GM23338 (cell line): ENCODE results near the gene TLNRD1. TPM values are rescaled to one million over a fixed set of nuclear protein-coding genes. Genes with fewer than 3 reads are reported as not detected.

Experiments
- ATAC-seq: fragments of 200-7000 bp; cut with Tn5 transposase; 3 replicates; pipeline ENCODE4 v1.9.1; 2020
- DNase-seq: peaks from one replicate; pipeline ENCODE4 v3.0.0-alpha.2; 2015; ENCODE audit warnings: low spot score
- H2AFZ ChIP-seq: fragments of 200-600 bp; sonication (generic); 2 replicates; pipeline ENCODE4 v1.8.0; 2016; ENCODE audit warnings: antibody characterized with exemption, mild to moderate bottlenecking, moderate library complexity
- H3F3A ChIP-seq: fragments of 200-600 bp; sonication (generic); replicated peaks from 2 replicates; pipeline ENCODE4 v1.8.0; 2017; ENCODE audit warnings: antibody characterized with exemption, mixed run types, low read depth
- H3K27ac ChIP-seq: fragments of 200-600 bp; sonication (generic); 2 replicates; pipeline ENCODE4 v1.6.1; 2016; ENCODE audit warnings: low read depth
- H3K27me3 ChIP-seq: fragments of 200-600 bp; sonication (generic); 2 replicates; pipeline ENCODE4 v1.8.0; 2016; ENCODE audit warnings: mild to moderate bottlenecking, mixed run types, moderate library complexity; ENCODE audit not compliant: insufficient read depth
- H3K36me3 ChIP-seq: fragments of 200-600 bp; sonication (generic); 2 replicates; pipeline ENCODE4 v1.8.0; 2016; ENCODE audit warnings: mild to moderate bottlenecking; ENCODE audit not compliant: insufficient read depth
- H3K4me1 ChIP-seq: fragments of 200-600 bp; sonication (generic); 2 replicates; pipeline ENCODE4 v1.8.0; 2016; ENCODE audit warnings: mild to moderate bottlenecking, moderate library complexity; ENCODE audit not compliant: insufficient read depth
- H3K4me2 ChIP-seq: fragments of 200-600 bp; sonication (generic); 2 replicates; pipeline ENCODE4 v1.7.1; 2017; ENCODE audit warnings: mixed run types
- H3K4me3 ChIP-seq: fragments of 200-600 bp; sonication (generic); 2 replicates; pipeline ENCODE4 v1.6.1; 2016; ENCODE audit warnings: mixed run types
- H3K79me2 ChIP-seq: fragments of 200-600 bp; sonication (generic); replicated peaks from 2 replicates; pipeline ENCODE4 v1.8.0; 2017; ENCODE audit warnings: mild to moderate bottlenecking; ENCODE audit not compliant: insufficient read depth
- H3K9me2 ChIP-seq: fragments of 200-600 bp; sonication (generic); 2 replicates; pipeline ENCODE4 v1.8.0; 2017; ENCODE audit not compliant: insufficient read depth
- H4K20me1 ChIP-seq: fragments of 200-600 bp; sonication (generic); replicated peaks from 2 replicates; pipeline ENCODE4 v1.8.0; 2017; ENCODE audit warnings: mild to moderate bottlenecking; ENCODE audit not compliant: insufficient read depth
- H3K27ac Mint-ChIP-seq: 2 replicates; pipeline ENCODE4 v1.8.0; 2020; ENCODE audit warnings: inconsistent platforms, mild to moderate bottlenecking, moderate library complexity, mixed read lengths
- H3K27me3 Mint-ChIP-seq: 3 replicates; pipeline ENCODE4 v1.8.0; 2022; ENCODE audit warnings: low read depth, mild to moderate bottlenecking, moderate library complexity, mixed read lengths, inconsistent platforms; ENCODE audit not compliant: insufficient read depth, poor library complexity
- H3K36me3 Mint-ChIP-seq: 3 replicates; pipeline ENCODE4 v1.8.0; 2021; ENCODE audit warnings: low read depth, mild to moderate bottlenecking, inconsistent platforms, moderate library complexity, mixed read lengths
- H3K4me1 Mint-ChIP-seq: 3 replicates; pipeline ENCODE4 v1.8.0; 2020; ENCODE audit warnings: mild to moderate bottlenecking, inconsistent platforms, mixed read lengths
- H3K4me3 Mint-ChIP-seq: 3 replicates; pipeline ENCODE4 v1.8.0; 2021; ENCODE audit warnings: moderate library complexity, mild to moderate bottlenecking, inconsistent platforms, mixed read lengths
- H3K9me3 Mint-ChIP-seq: 3 replicates; pipeline ENCODE4 v1.8.0; 2020; ENCODE audit warnings: moderate library complexity, mild to moderate bottlenecking, inconsistent platforms, mixed read lengths
- CREB1 ChIP-seq: fragments of 250-450 bp; sonication (Bioruptor Pico); IDR thresholded peaks from 2 replicates; pipeline ENCODE4 v1.5.0; 2020; ENCODE audit warnings: low read depth, mild to moderate bottlenecking, moderate library complexity
- EZH2 ChIP-seq: fragments of 200-600 bp; sonication (generic); IDR thresholded peaks from one replicate; pipeline ENCODE4 v1.8.0; 2017; ENCODE audit warnings: antibody characterized with exemption, mild to moderate bottlenecking, low read depth; ENCODE audit not compliant: unreplicated experiment
- EZH2phosphoT487 ChIP-seq: fragments of 200-600 bp; sonication (generic); IDR thresholded peaks from one replicate; pipeline ENCODE4 v1.8.1; 2018; ENCODE audit warnings: antibody characterized with exemption; ENCODE audit not compliant: unreplicated experiment
- JUNB ChIP-seq: IDR thresholded peaks from one replicate; pipeline ENCODE4 v1.6.1; 2016; ENCODE audit warnings: antibody characterized with exemption; ENCODE audit not compliant: unreplicated experiment
- NANOG ChIP-seq: IDR thresholded peaks from 2 replicates; pipeline ENCODE4 v1.6.1; 2016; ENCODE audit warnings: antibody characterized with exemption, borderline replicate concordance
- POLR2AphosphoS5 ChIP-seq: IDR thresholded peaks from 2 replicates; pipeline ENCODE4 v1.6.1; 2016; ENCODE audit warnings: antibody characterized with exemption, low read depth
- STAT1 ChIP-seq: IDR thresholded peaks from one replicate; pipeline ENCODE4 v1.6.1; 2016; ENCODE audit warnings: antibody characterized with exemption; ENCODE audit not compliant: unreplicated experiment
- ZNF114 ChIP-seq: fragments of 250-450 bp; sonication (Bioruptor Pico); IDR thresholded peaks from 2 replicates; pipeline ENCODE4 v1.5.0; 2020; ENCODE audit warnings: mild to moderate bottlenecking, moderate library complexity
- ZNF331 ChIP-seq: fragments of 250-450 bp; sonication (Bioruptor Pico); IDR thresholded peaks from 2 replicates; pipeline ENCODE4 v1.5.0; 2020; ENCODE audit warnings: low read depth, mild to moderate bottlenecking, moderate library complexity
- polyA plus RNA-seq: library from polyadenylated mRNA; unstranded; fragments of >200 nt; fragmentation: Nextera tagmentation; extraction: Ambion mirVana; gene quantifications from 2 replicates; pipeline ENCODE4 v1.2.1, GENCODE V29; 2016
- total RNA-seq: library from RNA; depleted of rRNA; stranded (reverse); fragments of >200 nt; shearing (Covaris generic); gene quantifications from 2 replicates; pipeline ENCODE4 v1.2.3, GENCODE V29; 2014
- TF ChIP-seq, protein P1 (sequence below): IDR thresholded peaks from 2 replicates; pipeline ENCODE4 v1.6.1; 2016; ENCODE audit warnings: antibody characterized with exemption
- TF ChIP-seq, protein P2 (sequence below): fragments of 250-450 bp; sonication (Bioruptor Pico); IDR thresholded peaks from 2 replicates; pipeline ENCODE4 v1.5.0; 2020; ENCODE audit warnings: mild to moderate bottlenecking, moderate library complexity
- TF ChIP-seq, protein P3 (sequence below): IDR thresholded peaks from one replicate; pipeline ENCODE4 v1.6.1; 2018; ENCODE audit warnings: antibody characterized with exemption; ENCODE audit not compliant: unreplicated experiment
- TF ChIP-seq, protein P4 (sequence below), 2 experiments: fragments of 200-600 bp in 1 of 2; sonication (generic) in 1 of 2; conservative IDR thresholded peaks; 2 replicates each; pipeline versions ENCODE4 v1.5.1 to v1.6.1; 2016 to 2017; ENCODE audit warnings: antibody characterized with exemption in 2 of 2, low read depth in 2 of 2, mild to moderate bottlenecking in 2 of 2, moderate library complexity in 1 of 2

TLNRD1 gene
- total and polyA plus RNA-seq, 2 experiments from 2014 or later = 6.7 to 27.3 TPM

DNA sequence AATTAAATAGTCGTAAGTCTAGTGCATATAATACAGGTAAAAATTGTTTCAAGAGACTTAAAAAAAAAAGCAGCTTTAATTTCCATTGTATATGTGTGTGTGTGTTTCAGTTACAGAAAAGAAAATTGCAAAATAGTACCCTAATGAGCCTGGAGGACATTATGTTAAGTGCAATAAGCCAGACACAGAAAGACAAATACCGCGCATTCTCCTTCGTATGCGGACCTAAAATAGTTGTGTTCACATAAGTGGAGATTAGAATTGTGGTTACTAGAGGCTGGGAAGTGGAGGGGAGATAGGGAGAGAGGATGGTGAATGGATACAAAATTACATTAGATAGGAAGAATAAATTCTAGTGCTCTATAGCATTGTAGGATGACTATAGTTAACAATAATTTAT, 14.7 kb upstream of the TLNRD1 start:
- no peak overlapping the region for H3K4me3 Mint-ChIP-seq
- ATAC-seq = no peak

More for the DNA sequence above, 14.7 kb upstream of the TLNRD1 start:
- Mint-ChIP-seq H3K27ac (no peak overlapping the region), H3K36me3 (peaks cover 9% of the 10 kb centered on the region), H3K4me1 (peaks cover 30% of the 10 kb centered on the region), H3K9me3 (no peaks in the 10 kb centered on the region), H3K27me3 (peaks cover 7% of the 10 kb centered on the region)
- H3K4me3 ChIP-seq = no peak overlapping the region
- 0 out of 2 replicates have a peak overlapping the region, but pooled peaks have one; percentile 100 for H3K4me2 ChIP-seq
- peaks cover 6% of the 10 kb centered on the region; the same call in 1 of the 2 replicates for H3K36me3 ChIP-seq
- peaks cover 42% of the 10 kb centered on the region for H4K20me1 ChIP-seq
- no peak for DNase-seq
- peaks cover 42% of the 10 kb centered on the region for H3K4me1 ChIP-seq
- H3K27ac ChIP-seq = no peak overlapping the region
- H3K79me2 ChIP-seq = peaks cover 71% of the 10 kb centered on the region
- no peak overlapping the region for H2AFZ ChIP-seq
- no peaks in the 10 kb centered on the region for H3K27me3 ChIP-seq
- H3K9me2 ChIP-seq = no peaks in the 10 kb centered on the region
- TF ChIP-seq, protein P1, sequence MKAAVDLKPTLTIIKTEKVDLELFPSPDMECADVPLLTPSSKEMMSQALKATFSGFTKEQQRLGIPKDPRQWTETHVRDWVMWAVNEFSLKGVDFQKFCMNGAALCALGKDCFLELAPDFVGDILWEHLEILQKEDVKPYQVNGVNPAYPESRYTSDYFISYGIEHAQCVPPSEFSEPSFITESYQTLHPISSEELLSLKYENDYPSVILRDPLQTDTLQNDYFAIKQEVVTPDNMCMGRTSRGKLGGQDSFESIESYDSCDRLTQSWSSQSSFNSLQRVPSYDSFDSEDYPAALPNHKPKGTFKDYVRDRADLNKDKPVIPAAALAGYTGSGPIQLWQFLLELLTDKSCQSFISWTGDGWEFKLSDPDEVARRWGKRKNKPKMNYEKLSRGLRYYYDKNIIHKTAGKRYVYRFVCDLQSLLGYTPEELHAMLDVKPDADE = no peak
- TF ChIP-seq, protein P2, sequence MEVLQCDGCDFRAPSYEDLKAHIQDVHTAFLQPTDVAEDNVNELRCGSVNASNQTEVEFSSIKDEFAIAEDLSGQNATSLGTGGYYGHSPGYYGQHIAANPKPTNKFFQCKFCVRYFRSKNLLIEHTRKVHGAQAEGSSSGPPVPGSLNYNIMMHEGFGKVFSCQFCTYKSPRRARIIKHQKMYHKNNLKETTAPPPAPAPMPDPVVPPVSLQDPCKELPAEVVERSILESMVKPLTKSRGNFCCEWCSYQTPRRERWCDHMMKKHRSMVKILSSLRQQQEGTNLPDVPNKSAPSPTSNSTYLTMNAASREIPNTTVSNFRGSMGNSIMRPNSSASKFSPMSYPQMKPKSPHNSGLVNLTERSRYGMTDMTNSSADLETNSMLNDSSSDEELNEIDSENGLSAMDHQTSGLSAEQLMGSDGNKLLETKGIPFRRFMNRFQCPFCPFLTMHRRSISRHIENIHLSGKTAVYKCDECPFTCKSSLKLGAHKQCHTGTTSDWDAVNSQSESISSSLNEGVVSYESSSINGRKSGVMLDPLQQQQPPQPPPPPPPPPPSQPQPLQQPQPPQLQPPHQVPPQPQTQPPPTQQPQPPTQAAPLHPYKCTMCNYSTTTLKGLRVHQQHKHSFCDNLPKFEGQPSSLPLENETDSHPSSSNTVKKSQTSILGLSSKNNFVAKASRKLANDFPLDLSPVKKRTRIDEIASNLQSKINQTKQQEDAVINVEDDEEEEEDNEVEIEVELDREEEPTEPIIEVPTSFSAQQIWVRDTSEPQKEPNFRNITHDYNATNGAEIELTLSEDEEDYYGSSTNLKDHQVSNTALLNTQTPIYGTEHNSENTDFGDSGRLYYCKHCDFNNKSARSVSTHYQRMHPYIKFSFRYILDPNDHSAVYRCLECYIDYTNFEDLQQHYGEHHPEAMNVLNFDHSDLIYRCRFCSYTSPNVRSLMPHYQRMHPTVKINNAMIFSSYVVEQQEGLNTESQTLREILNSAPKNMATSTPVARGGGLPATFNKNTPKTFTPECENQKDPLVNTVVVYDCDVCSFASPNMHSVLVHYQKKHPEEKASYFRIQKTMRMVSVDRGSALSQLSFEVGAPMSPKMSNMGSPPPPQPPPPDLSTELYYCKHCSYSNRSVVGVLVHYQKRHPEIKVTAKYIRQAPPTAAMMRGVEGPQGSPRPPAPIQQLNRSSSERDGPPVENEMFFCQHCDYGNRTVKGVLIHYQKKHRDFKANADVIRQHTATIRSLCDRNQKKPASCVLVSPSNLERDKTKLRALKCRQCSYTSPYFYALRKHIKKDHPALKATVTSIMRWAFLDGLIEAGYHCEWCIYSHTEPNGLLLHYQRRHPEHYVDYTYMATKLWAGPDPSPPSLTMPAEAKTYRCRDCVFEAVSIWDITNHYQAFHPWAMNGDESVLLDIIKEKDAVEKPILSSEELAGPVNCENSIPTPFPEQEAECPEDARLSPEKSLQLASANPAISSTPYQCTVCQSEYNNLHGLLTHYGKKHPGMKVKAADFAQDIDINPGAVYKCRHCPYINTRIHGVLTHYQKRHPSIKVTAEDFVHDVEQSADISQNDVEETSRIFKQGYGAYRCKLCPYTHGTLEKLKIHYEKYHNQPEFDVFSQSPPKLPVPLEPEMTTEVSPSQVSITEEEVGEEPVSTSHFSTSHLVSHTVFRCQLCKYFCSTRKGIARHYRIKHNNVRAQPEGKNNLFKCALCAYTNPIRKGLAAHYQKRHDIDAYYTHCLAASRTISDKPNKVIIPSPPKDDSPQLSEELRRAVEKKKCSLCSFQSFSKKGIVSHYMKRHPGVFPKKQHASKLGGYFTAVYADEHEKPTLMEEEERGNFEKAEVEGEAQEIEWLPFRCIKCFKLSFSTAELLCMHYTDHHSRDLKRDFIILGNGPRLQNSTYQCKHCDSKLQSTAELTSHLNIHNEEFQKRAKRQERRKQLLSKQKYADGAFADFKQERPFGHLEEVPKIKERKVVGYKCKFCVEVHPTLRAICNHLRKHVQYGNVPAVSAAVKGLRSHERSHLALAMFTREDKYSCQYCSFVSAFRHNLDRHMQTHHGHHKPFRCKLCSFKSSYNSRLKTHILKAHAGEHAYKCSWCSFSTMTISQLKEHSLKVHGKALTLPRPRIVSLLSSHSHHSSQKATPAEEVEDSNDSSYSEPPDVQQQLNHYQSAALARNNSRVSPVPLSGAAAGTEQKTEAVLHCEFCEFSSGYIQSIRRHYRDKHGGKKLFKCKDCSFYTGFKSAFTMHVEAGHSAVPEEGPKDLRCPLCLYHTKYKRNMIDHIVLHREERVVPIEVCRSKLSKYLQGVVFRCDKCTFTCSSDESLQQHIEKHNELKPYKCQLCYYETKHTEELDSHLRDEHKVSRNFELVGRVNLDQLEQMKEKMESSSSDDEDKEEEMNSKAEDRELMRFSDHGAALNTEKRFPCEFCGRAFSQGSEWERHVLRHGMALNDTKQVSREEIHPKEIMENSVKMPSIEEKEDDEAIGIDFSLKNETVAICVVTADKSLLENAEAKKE (CRISPR knock-in tag) = no peak
- TF ChIP-seq ZNF331 (CRISPR knock-in tag) (no peak), ZNF114 (no peak), POLR2AphosphoS5 (no peak), CREB1 (CRISPR knock-in tag) (no peak), EZH2phosphoT487 (no peak), JUNB (no peak), STAT1 (no peak), NANOG (no peak), EZH2 (no peak)
- TF ChIP-seq, protein P3, sequence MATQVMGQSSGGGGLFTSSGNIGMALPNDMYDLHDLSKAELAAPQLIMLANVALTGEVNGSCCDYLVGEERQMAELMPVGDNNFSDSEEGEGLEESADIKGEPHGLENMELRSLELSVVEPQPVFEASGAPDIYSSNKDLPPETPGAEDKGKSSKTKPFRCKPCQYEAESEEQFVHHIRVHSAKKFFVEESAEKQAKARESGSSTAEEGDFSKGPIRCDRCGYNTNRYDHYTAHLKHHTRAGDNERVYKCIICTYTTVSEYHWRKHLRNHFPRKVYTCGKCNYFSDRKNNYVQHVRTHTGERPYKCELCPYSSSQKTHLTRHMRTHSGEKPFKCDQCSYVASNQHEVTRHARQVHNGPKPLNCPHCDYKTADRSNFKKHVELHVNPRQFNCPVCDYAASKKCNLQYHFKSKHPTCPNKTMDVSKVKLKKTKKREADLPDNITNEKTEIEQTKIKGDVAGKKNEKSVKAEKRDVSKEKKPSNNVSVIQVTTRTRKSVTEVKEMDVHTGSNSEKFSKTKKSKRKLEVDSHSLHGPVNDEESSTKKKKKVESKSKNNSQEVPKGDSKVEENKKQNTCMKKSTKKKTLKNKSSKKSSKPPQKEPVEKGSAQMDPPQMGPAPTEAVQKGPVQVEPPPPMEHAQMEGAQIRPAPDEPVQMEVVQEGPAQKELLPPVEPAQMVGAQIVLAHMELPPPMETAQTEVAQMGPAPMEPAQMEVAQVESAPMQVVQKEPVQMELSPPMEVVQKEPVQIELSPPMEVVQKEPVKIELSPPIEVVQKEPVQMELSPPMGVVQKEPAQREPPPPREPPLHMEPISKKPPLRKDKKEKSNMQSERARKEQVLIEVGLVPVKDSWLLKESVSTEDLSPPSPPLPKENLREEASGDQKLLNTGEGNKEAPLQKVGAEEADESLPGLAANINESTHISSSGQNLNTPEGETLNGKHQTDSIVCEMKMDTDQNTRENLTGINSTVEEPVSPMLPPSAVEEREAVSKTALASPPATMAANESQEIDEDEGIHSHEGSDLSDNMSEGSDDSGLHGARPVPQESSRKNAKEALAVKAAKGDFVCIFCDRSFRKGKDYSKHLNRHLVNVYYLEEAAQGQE = no peak
- TF ChIP-seq, protein P4, sequence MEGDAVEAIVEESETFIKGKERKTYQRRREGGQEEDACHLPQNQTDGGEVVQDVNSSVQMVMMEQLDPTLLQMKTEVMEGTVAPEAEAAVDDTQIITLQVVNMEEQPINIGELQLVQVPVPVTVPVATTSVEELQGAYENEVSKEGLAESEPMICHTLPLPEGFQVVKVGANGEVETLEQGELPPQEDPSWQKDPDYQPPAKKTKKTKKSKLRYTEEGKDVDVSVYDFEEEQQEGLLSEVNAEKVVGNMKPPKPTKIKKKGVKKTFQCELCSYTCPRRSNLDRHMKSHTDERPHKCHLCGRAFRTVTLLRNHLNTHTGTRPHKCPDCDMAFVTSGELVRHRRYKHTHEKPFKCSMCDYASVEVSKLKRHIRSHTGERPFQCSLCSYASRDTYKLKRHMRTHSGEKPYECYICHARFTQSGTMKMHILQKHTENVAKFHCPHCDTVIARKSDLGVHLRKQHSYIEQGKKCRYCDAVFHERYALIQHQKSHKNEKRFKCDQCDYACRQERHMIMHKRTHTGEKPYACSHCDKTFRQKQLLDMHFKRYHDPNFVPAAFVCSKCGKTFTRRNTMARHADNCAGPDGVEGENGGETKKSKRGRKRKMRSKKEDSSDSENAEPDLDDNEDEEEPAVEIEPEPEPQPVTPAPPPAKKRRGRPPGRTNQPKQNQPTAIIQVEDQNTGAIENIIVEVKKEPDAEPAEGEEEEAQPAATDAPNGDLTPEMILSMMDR (conservative IDR thresholded peaks at IDR 0.05; ENCODE audit: low read depth in 2 of 2) = no peak
- no peaks in the 10 kb centered on the region for H3F3A ChIP-seq
